Prostate gland (tissue), 2 donors: ENCODE data around the gene SLC25A33.

Experiments used
- POLR2A ChIP-seq: fragments of 450-650 bp; IDR thresholded peaks from one replicate; pipeline ENCODE4 v1.6.1; 2016; ENCODE audit warnings: antibody characterized with exemption, mild to moderate bottlenecking
- TF ChIP-seq, protein P1 (sequence below), 4 experiments: fragments of 200-600 bp in 2 of 4; fragments of 450-650 bp in 2 of 4; sonication (generic) in 2 of 4; IDR thresholded peaks; 1 replicate in 3 of 4; 2 replicates in 1 of 4; pipeline ENCODE4 v1.5.1; 2016 to 2019; ENCODE audit warnings: antibody characterized with exemption in 4 of 4, mild to moderate bottlenecking in 2 of 4, moderate library complexity in 2 of 4

DNA sequence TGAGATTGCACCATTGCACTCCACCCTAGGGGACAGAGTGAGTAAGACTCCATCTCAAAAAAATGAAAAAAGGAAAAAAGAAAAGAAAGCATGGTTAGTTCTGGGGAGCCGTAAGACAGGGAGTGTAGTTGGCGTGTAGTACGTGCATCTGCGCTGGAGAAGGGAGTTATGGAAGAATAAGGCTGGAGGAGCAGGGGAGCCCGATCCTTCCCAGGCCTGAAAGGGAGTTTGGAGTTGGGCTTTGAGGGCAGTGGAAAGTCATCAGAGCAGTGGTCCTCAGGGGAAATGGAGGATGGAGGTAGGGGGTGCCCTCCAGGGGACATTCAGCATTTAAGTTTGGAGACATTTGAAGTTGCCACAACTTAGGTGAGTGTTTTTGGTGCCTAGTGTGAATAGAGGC is 38.2 kb downstream of the SLC25A33 start:
- TF ChIP-seq POLR2A = no peak
- TF ChIP-seq, protein P1, sequence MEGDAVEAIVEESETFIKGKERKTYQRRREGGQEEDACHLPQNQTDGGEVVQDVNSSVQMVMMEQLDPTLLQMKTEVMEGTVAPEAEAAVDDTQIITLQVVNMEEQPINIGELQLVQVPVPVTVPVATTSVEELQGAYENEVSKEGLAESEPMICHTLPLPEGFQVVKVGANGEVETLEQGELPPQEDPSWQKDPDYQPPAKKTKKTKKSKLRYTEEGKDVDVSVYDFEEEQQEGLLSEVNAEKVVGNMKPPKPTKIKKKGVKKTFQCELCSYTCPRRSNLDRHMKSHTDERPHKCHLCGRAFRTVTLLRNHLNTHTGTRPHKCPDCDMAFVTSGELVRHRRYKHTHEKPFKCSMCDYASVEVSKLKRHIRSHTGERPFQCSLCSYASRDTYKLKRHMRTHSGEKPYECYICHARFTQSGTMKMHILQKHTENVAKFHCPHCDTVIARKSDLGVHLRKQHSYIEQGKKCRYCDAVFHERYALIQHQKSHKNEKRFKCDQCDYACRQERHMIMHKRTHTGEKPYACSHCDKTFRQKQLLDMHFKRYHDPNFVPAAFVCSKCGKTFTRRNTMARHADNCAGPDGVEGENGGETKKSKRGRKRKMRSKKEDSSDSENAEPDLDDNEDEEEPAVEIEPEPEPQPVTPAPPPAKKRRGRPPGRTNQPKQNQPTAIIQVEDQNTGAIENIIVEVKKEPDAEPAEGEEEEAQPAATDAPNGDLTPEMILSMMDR (IDR thresholded peaks at IDR 0.05) = no peak
